ENCODE measurements around the gene FAM237B. TPM values are rescaled to one million over a fixed set of nuclear protein-coding genes. Genes with fewer than 3 reads are reported as not detected.

Gene FAM237B
- total RNA-seq, 1 donor from 2014 or later, result not detected

GRCh38 chr7:90266808-90267207 is 54.3 kb downstream of the FAM237B start:
- no peak for DNase-seq (ENCODE audit: low spot score, unreplicated experiment)
- Mint-ChIP-seq H3K4me3 (ENCODE audit: low read depth) (no peak overlapping the region), H3K27ac (no peak overlapping the region), H3K9me3 (ENCODE audit: low read depth) (no peaks in the 10 kb centered on the region), H3K4me1 (ENCODE audit: low read depth) (peaks cover 8% of the 10 kb centered on the region), H3K27me3 (no peaks in the 10 kb centered on the region), H3K36me3 (ENCODE audit: insufficient read depth) (no peaks in the 10 kb centered on the region)
- TF ChIP-seq, protein P1, sequence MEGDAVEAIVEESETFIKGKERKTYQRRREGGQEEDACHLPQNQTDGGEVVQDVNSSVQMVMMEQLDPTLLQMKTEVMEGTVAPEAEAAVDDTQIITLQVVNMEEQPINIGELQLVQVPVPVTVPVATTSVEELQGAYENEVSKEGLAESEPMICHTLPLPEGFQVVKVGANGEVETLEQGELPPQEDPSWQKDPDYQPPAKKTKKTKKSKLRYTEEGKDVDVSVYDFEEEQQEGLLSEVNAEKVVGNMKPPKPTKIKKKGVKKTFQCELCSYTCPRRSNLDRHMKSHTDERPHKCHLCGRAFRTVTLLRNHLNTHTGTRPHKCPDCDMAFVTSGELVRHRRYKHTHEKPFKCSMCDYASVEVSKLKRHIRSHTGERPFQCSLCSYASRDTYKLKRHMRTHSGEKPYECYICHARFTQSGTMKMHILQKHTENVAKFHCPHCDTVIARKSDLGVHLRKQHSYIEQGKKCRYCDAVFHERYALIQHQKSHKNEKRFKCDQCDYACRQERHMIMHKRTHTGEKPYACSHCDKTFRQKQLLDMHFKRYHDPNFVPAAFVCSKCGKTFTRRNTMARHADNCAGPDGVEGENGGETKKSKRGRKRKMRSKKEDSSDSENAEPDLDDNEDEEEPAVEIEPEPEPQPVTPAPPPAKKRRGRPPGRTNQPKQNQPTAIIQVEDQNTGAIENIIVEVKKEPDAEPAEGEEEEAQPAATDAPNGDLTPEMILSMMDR (IDR thresholded peaks at IDR 0.05; ENCODE audit: unreplicated experiment), result no peak

Other genes starting within 250 kb of the FAM237B start
- gene STEAP1, start 166.8 kb downstream of the FAM237B start, total RNA-seq, result 5.1 and 5.8 TPM in 2 replicates
- 4.9 and 5.3 TPM in 2 replicates for gene STEAP2, start 109.6 kb downstream of the FAM237B start, total RNA-seq
- gene CFAP69, start 76.1 kb downstream of the FAM237B start, total RNA-seq, result 12.0 and 12.4 TPM in 2 replicates
- gene GTPBP10, start 25.4 kb upstream of the FAM237B start, total RNA-seq, result 25.1 and 25.3 TPM in 2 replicates
- 48.9 and 56.6 TPM in 2 replicates for gene CLDN12, start 82.2 kb upstream of the FAM237B start, total RNA-seq
- gene PTTG1IP2, start 148.3 kb upstream of the FAM237B start, total RNA-seq, result not detected in 2 replicates

All from progenitor cell of endocrine pancreas (in vitro differentiated cells).